Type B pancreatic cell (in vitro differentiated cells): ENCODE data around the gene MYLK2. TPM values are rescaled to one million over a fixed set of nuclear protein-coding genes. Genes with fewer than 3 reads are reported as not detected.

Experiments used
- DNase-seq: peaks from one replicate; pipeline ENCODE4 v3.0.0; 2021; ENCODE audit warnings: mixed read lengths; ENCODE audit not compliant: unreplicated experiment; ENCODE audit errors: extremely low spot score
- H3K27ac Mint-ChIP-seq: 2 replicates; pipeline ENCODE4 v1.8.0; 2021; ENCODE audit warnings: mild to moderate bottlenecking, mixed read lengths
- H3K27me3 Mint-ChIP-seq: 2 replicates; pipeline ENCODE4 v1.8.0; 2021; ENCODE audit warnings: mixed read lengths
- H3K36me3 Mint-ChIP-seq: 2 replicates; pipeline ENCODE4 v1.8.0; 2021; ENCODE audit warnings: mixed read lengths
- H3K4me1 Mint-ChIP-seq: one replicate; pipeline ENCODE4 v1.8.0; 2021; ENCODE audit warnings: mixed read lengths; ENCODE audit not compliant: unreplicated experiment
- H3K4me3 Mint-ChIP-seq: 2 replicates; pipeline ENCODE4 v1.8.0; 2021; ENCODE audit warnings: mild to moderate bottlenecking, mixed read lengths
- H3K9me3 Mint-ChIP-seq: 2 replicates; pipeline ENCODE4 v1.8.0; 2021; ENCODE audit warnings: mixed read lengths
- CTCF ChIP-seq: fragments of 200-600 bp; sonication (generic); conservative IDR thresholded peaks from 2 replicates; pipeline ENCODE4 v1.5.0; 2021; ENCODE audit warnings: antibody characterized with exemption, mild to moderate bottlenecking
- total RNA-seq: library from RNA; stranded (reverse); gene quantifications from 2 replicates; pipeline ENCODE4 v1.2.1, GENCODE V29; 2021; ENCODE audit warnings: low replicate concordance

The MYLK2 gene
- total RNA-seq, 1 donor from 2014 or later = 0.77 TPM

- Mint-ChIP-seq H3K27ac (no peak overlapping the region), H3K36me3 (peaks cover 38% of the 10 kb centered on the region), H3K9me3 (no peaks in the 10 kb centered on the region), H3K4me3 (no peak overlapping the region), H3K27me3 (no peaks in the 10 kb centered on the region), H3K4me1 (no peaks in the 10 kb centered on the region)
- DNase-seq = no peak
- no peak for TF ChIP-seq CTCF
Observed at GRCh38 chr20:31781945-31782344, 37.2 kb upstream of the MYLK2 start.

GRCh38 chr20:31784354-31785044 is 34.7 kb upstream of the MYLK2 start:
- Mint-ChIP-seq H3K4me3 (no peak overlapping the region), H3K9me3 (no peaks in the 10 kb centered on the region), H3K4me1 (no peaks in the 10 kb centered on the region), H3K27me3 (no peaks in the 10 kb centered on the region), H3K27ac (no peak overlapping the region), H3K36me3 (peaks cover 39% of the 10 kb centered on the region)
- no peak for DNase-seq
- no peak for TF ChIP-seq CTCF

GRCh38 chr20:31785089-31785488 is 34.1 kb upstream of the MYLK2 start:
- Mint-ChIP-seq H3K36me3 (peaks cover 35% of the 10 kb centered on the region), H3K9me3 (no peaks in the 10 kb centered on the region), H3K4me3 (no peak overlapping the region), H3K4me1 (no peaks in the 10 kb centered on the region), H3K27ac (no peak overlapping the region), H3K27me3 (no peaks in the 10 kb centered on the region)
- DNase-seq = no peak
- TF ChIP-seq CTCF = no peak

- Mint-ChIP-seq H3K9me3 (no peaks in the 10 kb centered on the region), H3K4me1 (no peaks in the 10 kb centered on the region), H3K36me3 (peaks cover 30% of the 10 kb centered on the region)
Observed at GRCh38 chr20:31788578-31788977, 30.6 kb upstream of the MYLK2 start.

GRCh38 chr20:31790401-31790800 is 28.8 kb upstream of the MYLK2 start:
- Mint-ChIP-seq H3K4me3 (no peak overlapping the region), H3K27me3 (no peaks in the 10 kb centered on the region), H3K4me1 (no peaks in the 10 kb centered on the region), H3K9me3 (no peaks in the 10 kb centered on the region), H3K36me3 (peaks cover 26% of the 10 kb centered on the region), H3K27ac (no peak overlapping the region)
- no peak for DNase-seq
- TF ChIP-seq CTCF = no peak

More at GRCh38 chr20:31788578-31788977, 30.6 kb upstream of the MYLK2 start:
- H3K27ac Mint-ChIP-seq = peak overlapping the region; percentile 16
- no peak overlapping the region for H3K4me3 Mint-ChIP-seq
- H3K27me3 Mint-ChIP-seq = no peaks in the 10 kb centered on the region
- no peak for TF ChIP-seq CTCF
- no peak for DNase-seq
